ENCODE data around the gene ADCY5.

GRCh38 chr3:123416647-123417046 lies 32.2 kb downstream of the ADCY5 start:
- TF ChIP-seq CTCF (IDR thresholded peaks at IDR 0.05; ENCODE audit: low read length) (no peak), EZH2 (IDR thresholded peaks at IDR 0.05; ENCODE audit: borderline replicate concordance, low read length) (no peak)

Measured in OCI-LY1 (cell line).